Keratinocyte (primary cell): ENCODE data around the gene SATB2.

ENCODE experiments used
- EZH2 ChIP-seq: IDR thresholded peaks from one replicate; pipeline ENCODE4 v1.6.1; 2012; ENCODE audit warnings: inconsistent platforms, mild to moderate bottlenecking, low read length, moderate library complexity
- TF ChIP-seq, protein P1 (sequence below), 3 experiments: IDR thresholded peaks in 1 of 3; conservative IDR thresholded peaks in 1 of 3; optimal IDR thresholded peaks in 1 of 3; 2 replicates in 2 of 3; 3 replicates in 1 of 3; pipeline versions ENCODE3 to v1.5.1; 2011; ENCODE audit warnings: low read length in 3 of 3, mild to moderate bottlenecking in 3 of 3, moderate library complexity in 2 of 3, control low read depth in 1 of 3, inconsistent platforms in 1 of 3; ENCODE audit not compliant: insufficient read depth in 2 of 3; ENCODE audit errors: extremely low read depth in 1 of 3

DNA sequence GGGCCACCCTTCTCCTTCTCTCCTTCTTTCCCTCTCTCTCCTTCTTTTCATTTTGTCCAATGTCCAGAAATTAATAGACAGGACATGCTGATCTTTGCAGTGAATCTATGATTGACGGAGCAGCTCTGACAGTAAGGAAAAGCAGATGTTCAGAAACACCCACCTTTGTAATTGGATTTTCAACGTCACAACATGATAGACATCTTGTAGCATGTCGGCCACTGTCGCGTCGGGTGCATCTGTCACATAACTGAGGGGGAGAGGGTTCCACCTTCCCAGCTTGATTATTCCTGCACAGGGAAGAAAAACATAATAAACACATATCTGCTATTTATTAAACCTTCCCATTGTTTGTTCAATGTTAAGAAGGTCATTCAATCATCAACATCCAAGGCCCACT lies 76.2 kb downstream of the SATB2 start:
- TF ChIP-seq, protein P1, sequence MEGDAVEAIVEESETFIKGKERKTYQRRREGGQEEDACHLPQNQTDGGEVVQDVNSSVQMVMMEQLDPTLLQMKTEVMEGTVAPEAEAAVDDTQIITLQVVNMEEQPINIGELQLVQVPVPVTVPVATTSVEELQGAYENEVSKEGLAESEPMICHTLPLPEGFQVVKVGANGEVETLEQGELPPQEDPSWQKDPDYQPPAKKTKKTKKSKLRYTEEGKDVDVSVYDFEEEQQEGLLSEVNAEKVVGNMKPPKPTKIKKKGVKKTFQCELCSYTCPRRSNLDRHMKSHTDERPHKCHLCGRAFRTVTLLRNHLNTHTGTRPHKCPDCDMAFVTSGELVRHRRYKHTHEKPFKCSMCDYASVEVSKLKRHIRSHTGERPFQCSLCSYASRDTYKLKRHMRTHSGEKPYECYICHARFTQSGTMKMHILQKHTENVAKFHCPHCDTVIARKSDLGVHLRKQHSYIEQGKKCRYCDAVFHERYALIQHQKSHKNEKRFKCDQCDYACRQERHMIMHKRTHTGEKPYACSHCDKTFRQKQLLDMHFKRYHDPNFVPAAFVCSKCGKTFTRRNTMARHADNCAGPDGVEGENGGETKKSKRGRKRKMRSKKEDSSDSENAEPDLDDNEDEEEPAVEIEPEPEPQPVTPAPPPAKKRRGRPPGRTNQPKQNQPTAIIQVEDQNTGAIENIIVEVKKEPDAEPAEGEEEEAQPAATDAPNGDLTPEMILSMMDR (optimal IDR thresholded peaks at IDR 0.05 in 1 of 3, IDR thresholded peaks at IDR 0.05 in 1 of 3, conservative IDR thresholded peaks at IDR 0.05 in 1 of 3; ENCODE audit: extremely low read depth in 1 of 3, insufficient read depth in 2 of 3, low read length in 3 of 3) = no peak
- no peak for TF ChIP-seq EZH2
